Measurements from ENCODE around the gene NAGPA.

The NAGPA gene

DNA sequence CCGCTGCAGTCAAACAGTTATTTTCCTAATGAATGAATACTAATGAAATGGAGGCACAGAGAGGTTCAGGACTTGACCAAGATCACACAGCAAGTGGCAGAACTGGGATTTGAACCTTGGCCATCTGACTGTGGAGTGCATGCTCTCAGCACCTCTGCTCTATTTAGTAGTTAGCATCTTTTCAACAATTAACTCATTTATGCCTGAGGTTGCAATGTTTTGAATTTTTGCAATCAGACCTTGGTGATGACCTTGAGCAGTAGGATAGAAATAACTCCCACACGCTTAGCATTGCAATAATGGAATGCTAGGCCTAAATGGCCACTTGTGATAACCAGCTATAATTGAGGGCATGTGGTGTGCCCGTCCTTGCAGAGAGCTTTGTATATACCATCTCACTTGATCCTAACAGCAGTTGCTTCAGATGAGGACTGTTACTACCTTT is 31.0 kb downstream of the NAGPA start:
- H3K4me3 ChIP-seq (ENCODE audit: low read depth, low read length, poor library complexity, severe bottlenecking) = no peak overlapping the region
- H3K27ac ChIP-seq (ENCODE audit: low read depth, low read length, poor library complexity, severe bottlenecking) = no peak overlapping the region
- no peaks in the 10 kb centered on the region for H3F3A ChIP-seq (ENCODE audit: insufficient read depth, low read length)
- no peaks in the 10 kb centered on the region for H4K20me1 ChIP-seq (ENCODE audit: insufficient read depth, low read length)
- H3K9me2 ChIP-seq (ENCODE audit: low read depth, low read length) = no peaks in the 10 kb centered on the region
- no peaks in the 10 kb centered on the region for H3K9me3 ChIP-seq (ENCODE audit: low read length)
- no peak overlapping the region for H3K9ac ChIP-seq (ENCODE audit: low read length)
- no peaks in the 10 kb centered on the region for H3K36me3 ChIP-seq (ENCODE audit: insufficient read depth, low read length)
- 0 out of 2 replicates have a peak, but pooled peaks cover 4% of the 10 kb centered on the region for H3K27me3 ChIP-seq (ENCODE audit: insufficient read depth, low read length)
- H3K4me2 ChIP-seq (ENCODE audit: low read length) = no peak overlapping the region
- no peak overlapping the region for H2AFZ ChIP-seq (ENCODE audit: low read length)
- H3K79me2 ChIP-seq (ENCODE audit: insufficient read depth, low read length) = no peaks in the 10 kb centered on the region
- TF ChIP-seq EZH2 (IDR thresholded peaks at IDR 0.05; ENCODE audit: borderline replicate concordance, low read length) (no peak), CTCF (IDR thresholded peaks at IDR 0.05; ENCODE audit: low read length) (no peak)
- no peaks in the 10 kb centered on the region for H3K4me1 ChIP-seq (ENCODE audit: insufficient read depth, low read length, severe bottlenecking)

DNA sequence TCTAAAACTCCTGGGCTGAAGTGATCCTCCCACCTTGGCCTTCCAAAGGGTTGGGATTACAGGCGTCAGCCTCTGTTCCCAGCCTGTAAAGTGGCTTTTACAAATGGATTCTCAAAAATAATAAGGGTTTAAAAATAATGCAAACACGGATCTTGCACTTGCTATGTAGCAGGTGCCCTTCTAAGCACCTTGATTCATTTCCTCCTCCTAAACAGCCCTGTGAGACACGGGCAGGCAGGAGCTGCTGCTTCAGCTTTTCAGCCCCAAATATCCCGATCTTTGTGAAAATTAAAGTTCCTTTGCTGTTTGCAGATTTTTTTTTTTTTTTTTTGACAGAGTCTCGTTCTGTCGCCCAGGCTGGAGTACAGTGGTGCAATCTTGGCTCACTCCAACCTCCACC is 31.7 kb downstream of the NAGPA start:
- Histone ChIP-seq H3F3A (ENCODE audit: insufficient read depth, low read length) (no peaks in the 10 kb centered on the region), H3K4me2 (ENCODE audit: low read length) (no peak overlapping the region), H3K9me2 (ENCODE audit: low read depth, low read length) (no peaks in the 10 kb centered on the region), H3K27ac (ENCODE audit: low read depth, low read length, poor library complexity, severe bottlenecking) (no peak overlapping the region), H3K79me2 (ENCODE audit: insufficient read depth, low read length) (no peaks in the 10 kb centered on the region), H3K9ac (ENCODE audit: low read length) (no peak overlapping the region), H3K27me3 (ENCODE audit: insufficient read depth, low read length) (0 out of 2 replicates have a peak, but pooled peaks cover 4% of the 10 kb centered on the region), H2AFZ (ENCODE audit: low read length) (no peak overlapping the region), H3K9me3 (ENCODE audit: low read length) (no peaks in the 10 kb centered on the region), H3K36me3 (ENCODE audit: insufficient read depth, low read length) (no peaks in the 10 kb centered on the region), H4K20me1 (ENCODE audit: insufficient read depth, low read length) (no peaks in the 10 kb centered on the region), H3K4me3 (ENCODE audit: low read depth, low read length, poor library complexity, severe bottlenecking) (no peak overlapping the region), H3K4me1 (ENCODE audit: insufficient read depth, low read length, severe bottlenecking) (no peaks in the 10 kb centered on the region)
- TF ChIP-seq CTCF (IDR thresholded peaks at IDR 0.05; ENCODE audit: low read length) (no peak), EZH2 (IDR thresholded peaks at IDR 0.05; ENCODE audit: borderline replicate concordance, low read length) (no peak)

- Histone ChIP-seq H3F3A (ENCODE audit: insufficient read depth, low read length) (no peaks in the 10 kb centered on the region), H3K4me1 (ENCODE audit: insufficient read depth, low read length, severe bottlenecking) (no peaks in the 10 kb centered on the region), H3K9ac (ENCODE audit: low read length) (no peak overlapping the region), H3K79me2 (ENCODE audit: insufficient read depth, low read length) (no peaks in the 10 kb centered on the region), H3K4me2 (ENCODE audit: low read length) (no peak overlapping the region), H3K9me3 (ENCODE audit: low read length) (no peaks in the 10 kb centered on the region), H3K36me3 (ENCODE audit: insufficient read depth, low read length) (no peaks in the 10 kb centered on the region), H2AFZ (ENCODE audit: low read length) (no peak overlapping the region), H4K20me1 (ENCODE audit: insufficient read depth, low read length) (no peaks in the 10 kb centered on the region), H3K27me3 (ENCODE audit: insufficient read depth, low read length) (0 out of 2 replicates have a peak, but pooled peaks cover 4% of the 10 kb centered on the region), H3K9me2 (ENCODE audit: low read depth, low read length) (no peaks in the 10 kb centered on the region), H3K4me3 (ENCODE audit: low read depth, low read length, poor library complexity, severe bottlenecking) (no peak overlapping the region), H3K27ac (ENCODE audit: low read depth, low read length, poor library complexity, severe bottlenecking) (no peak overlapping the region)
- TF ChIP-seq EZH2 (IDR thresholded peaks at IDR 0.05; ENCODE audit: borderline replicate concordance, low read length) (no peak), CTCF (IDR thresholded peaks at IDR 0.05; ENCODE audit: low read length) (no peak)
These were observed 32.2 kb downstream of the NAGPA start for GRCh38 chr16:5001571-5001970.

Measured in OCI-LY1 (cell line).